H9 (cell line): Measurements from ENCODE around the gene SCFD2. TPM values are rescaled to one million over a fixed set of nuclear protein-coding genes. Genes with fewer than 3 reads are reported as not detected.

Experiments used
- DNase-seq: peaks from one replicate; pipeline ENCODE4 v3.0.0-alpha.2; 2017
- H2AFZ ChIP-seq: one replicate; pipeline ENCODE4 v1.6.1; 2013; ENCODE audit warnings: mild to moderate bottlenecking, low read length, control low read depth, moderate library complexity
- H2AK5ac ChIP-seq: 2 replicates; pipeline ENCODE4 v1.6.1; 2013; ENCODE audit warnings: low read length, control low read depth, mixed read lengths; ENCODE audit not compliant: insufficient read length
- H2BK120ac ChIP-seq: one replicate; pipeline ENCODE4 v1.6.1; 2013; ENCODE audit warnings: low read depth, mild to moderate bottlenecking, low read length, control low read depth, inconsistent platforms; ENCODE audit not compliant: poor library complexity, severe bottlenecking
- H2BK12ac ChIP-seq: 2 replicates; pipeline ENCODE4 v1.6.1; 2013; ENCODE audit warnings: low read length, control low read depth, mixed read lengths, low read depth; ENCODE audit not compliant: insufficient read length
- H2BK15ac ChIP-seq: 2 replicates; pipeline ENCODE4 v1.6.1; 2013; ENCODE audit warnings: low read depth, low read length, control low read depth
- H2BK20ac ChIP-seq: one replicate; pipeline ENCODE4 v1.6.1; 2013; ENCODE audit warnings: low read depth, mild to moderate bottlenecking, low read length, control low read depth, inconsistent platforms; ENCODE audit not compliant: poor library complexity, severe bottlenecking
- H2BK5ac ChIP-seq: 2 replicates; pipeline ENCODE4 v1.6.1; 2013; ENCODE audit warnings: low read length, control low read depth, mixed read lengths; ENCODE audit not compliant: insufficient read length
- H3K14ac ChIP-seq: 2 replicates; pipeline ENCODE4 v1.6.1; 2013; ENCODE audit warnings: low read length, control low read depth; ENCODE audit not compliant: insufficient read depth
- H3K18ac ChIP-seq: 2 replicates; pipeline ENCODE4 v1.6.1; 2013; ENCODE audit warnings: low read depth, mild to moderate bottlenecking, mixed read lengths, low read length, control low read depth; ENCODE audit not compliant: insufficient read length
- H3K23ac ChIP-seq: 2 replicates; pipeline ENCODE4 v1.6.1; 2013; ENCODE audit warnings: low read length, control low read depth, mixed read lengths, low read depth; ENCODE audit not compliant: insufficient read length
- H3K23me2 ChIP-seq: 2 replicates; pipeline ENCODE4 v1.6.1; 2013; ENCODE audit warnings: low read depth, mild to moderate bottlenecking, mixed read lengths, low read length, control low read depth; ENCODE audit not compliant: insufficient read length, poor library complexity, severe bottlenecking
- H3K27ac ChIP-seq: 2 replicates; pipeline ENCODE4 v1.5.1; 2013; ENCODE audit warnings: low read length, control low read depth, mixed read lengths, low read depth; ENCODE audit not compliant: insufficient read length
- H3K27me3 ChIP-seq: 2 replicates; pipeline ENCODE4 v1.6.1; 2013; ENCODE audit warnings: low read length, control low read depth, inconsistent platforms; ENCODE audit not compliant: insufficient read depth
- H3K4ac ChIP-seq: 2 replicates; pipeline ENCODE4 v1.6.1; 2013; ENCODE audit warnings: low read depth, mild to moderate bottlenecking, control low read depth, inconsistent platforms, low read length, moderate library complexity
- H3K4me1 ChIP-seq: 2 replicates; pipeline ENCODE4 v1.6.1; 2013; ENCODE audit warnings: low read length, control low read depth, inconsistent platforms; ENCODE audit not compliant: insufficient read depth
- H3K4me2 ChIP-seq: 2 replicates; pipeline ENCODE4 v1.6.1; 2013; ENCODE audit warnings: low read length, control low read depth, mixed read lengths; ENCODE audit not compliant: insufficient read length, insufficient read depth
- H3K56ac ChIP-seq: 2 replicates; pipeline ENCODE4 v1.6.1; 2013; ENCODE audit warnings: low read depth, mild to moderate bottlenecking, mixed read lengths, low read length, control low read depth; ENCODE audit not compliant: insufficient read length
- H3K79me1 ChIP-seq: 2 replicates; pipeline ENCODE4 v1.6.1; 2013; ENCODE audit warnings: low read depth, mild to moderate bottlenecking, moderate library complexity, low read length, control low read depth, inconsistent platforms; ENCODE audit not compliant: insufficient read depth, poor library complexity, severe bottlenecking
- H3K79me2 ChIP-seq: 2 replicates; pipeline ENCODE4 v1.6.1; 2013; ENCODE audit warnings: low read length, control low read depth, inconsistent platforms; ENCODE audit not compliant: insufficient read depth
- H3K9ac ChIP-seq: 2 replicates; pipeline ENCODE4 v1.6.1; 2013; ENCODE audit warnings: low read length, control low read depth, mixed read lengths; ENCODE audit not compliant: insufficient read length; ENCODE audit errors: extremely low read depth
- H3K9me3 ChIP-seq: one replicate; pipeline ENCODE4 v1.6.1; 2013; ENCODE audit warnings: low read depth, low read length, inconsistent platforms; ENCODE audit not compliant: control insufficient read depth
- H3T11ph ChIP-seq: one replicate; pipeline ENCODE4 v1.6.1; 2013; ENCODE audit warnings: mild to moderate bottlenecking, low read length, control low read depth, inconsistent platforms
- H4K20me1 ChIP-seq: one replicate; pipeline ENCODE4 v1.6.1; 2013; ENCODE audit not compliant: control insufficient read depth, insufficient read length, insufficient read depth
- H4K5ac ChIP-seq: 2 replicates; pipeline ENCODE4 v1.6.1; 2013; ENCODE audit warnings: low read depth, mild to moderate bottlenecking, mixed read lengths, low read length, control low read depth; ENCODE audit not compliant: insufficient read length
- H4K8ac ChIP-seq: replicated peaks from 2 replicates; pipeline ENCODE4 v1.6.1; 2013; ENCODE audit warnings: low read length, control low read depth, mixed read lengths, low read depth; ENCODE audit not compliant: insufficient read length
- H4K91ac ChIP-seq: 2 replicates; pipeline ENCODE4 v1.6.1; 2013; ENCODE audit warnings: low read depth, mild to moderate bottlenecking, moderate library complexity, mixed read lengths, low read length, control low read depth; ENCODE audit not compliant: insufficient read length
- H3K27ac Mint-ChIP-seq, 3 experiments: 2 replicates in 2 of 3; 3 replicates in 1 of 3; pipeline ENCODE4 v1.8.0; 2020 to 2021; ENCODE audit warnings: mixed read lengths in 3 of 3, mild to moderate bottlenecking in 1 of 3, moderate library complexity in 1 of 3
- H3K27me3 Mint-ChIP-seq: 2 replicates; pipeline ENCODE4 v1.8.0; 2021; ENCODE audit warnings: low read depth, mild to moderate bottlenecking, moderate library complexity, mixed read lengths
- H3K36me3 Mint-ChIP-seq, 3 experiments: 2 replicates in 2 of 3; 3 replicates in 1 of 3; pipeline ENCODE4 v1.8.0; 2020 to 2021; ENCODE audit warnings: low read depth in 3 of 3, mixed read lengths in 3 of 3; ENCODE audit not compliant: insufficient read depth in 1 of 3
- H3K4me1 Mint-ChIP-seq, 2 experiments: 2 replicates each; pipeline ENCODE4 v1.8.0; 2020; ENCODE audit warnings: mixed read lengths in 2 of 2
- H3K4me3 Mint-ChIP-seq, 2 experiments: 2 replicates in 1 of 2; 3 replicates in 1 of 2; pipeline ENCODE4 v1.8.0; 2020 to 2021; ENCODE audit warnings: mild to moderate bottlenecking in 2 of 2, mixed read lengths in 2 of 2, moderate library complexity in 1 of 2
- H3K9me3 Mint-ChIP-seq, 2 experiments: 2 replicates in 1 of 2; 3 replicates in 1 of 2; pipeline ENCODE4 v1.8.0; 2020; ENCODE audit warnings: mild to moderate bottlenecking in 2 of 2, mixed read lengths in 2 of 2, moderate library complexity in 1 of 2
- total RNA-seq: library from RNA; stranded (reverse); gene quantifications from 2 replicates; pipeline ENCODE4 v1.2.1, GENCODE V29; 2021
- TF ChIP-seq, protein P1 (sequence below): fragments of 200-600 bp; sonication (generic); conservative IDR thresholded peaks from 3 replicates; pipeline ENCODE4 v1.8.0; 2021; ENCODE audit warnings: antibody characterized with exemption, mild to moderate bottlenecking

SCFD2 gene
- total RNA-seq, 1 experiment from 2014 or later: 10.1 TPM

DNA sequence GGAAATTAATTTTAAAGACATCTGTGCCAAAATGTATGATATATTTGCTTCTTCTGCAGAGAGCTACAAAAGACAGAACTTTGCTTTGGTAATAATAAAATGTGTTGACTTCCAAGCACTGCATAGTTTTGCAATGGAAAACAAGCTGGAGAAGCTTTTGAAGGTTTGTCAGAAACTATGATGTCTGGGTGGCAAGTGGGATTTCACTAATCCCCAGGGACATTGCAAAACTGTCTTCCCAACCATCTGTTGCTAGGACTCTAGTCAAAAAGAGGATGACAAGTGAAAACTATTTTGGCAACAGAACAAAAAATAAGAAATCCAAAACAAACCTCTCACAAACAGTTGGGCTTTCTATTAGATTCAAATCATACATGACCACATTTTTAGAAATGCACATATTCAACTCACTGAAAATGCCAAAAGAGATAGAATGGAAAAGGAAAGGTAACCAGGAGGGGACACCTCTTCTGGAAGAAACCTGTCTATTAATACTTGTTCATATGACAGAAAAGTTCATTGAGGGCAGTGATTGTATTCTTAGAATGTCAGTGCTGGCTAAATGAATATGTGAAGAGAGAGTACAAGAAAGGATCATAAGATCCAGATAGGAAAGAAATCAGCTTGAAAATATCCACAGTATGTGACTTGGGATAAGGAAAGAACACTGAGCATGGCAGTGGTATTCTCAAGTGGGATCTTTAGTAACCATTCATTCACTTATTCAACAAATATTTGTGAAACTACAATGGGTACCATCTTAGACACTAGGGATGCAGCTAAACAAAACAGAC, 275.7 kb downstream of the SCFD2 start:
- Histone ChIP-seq H3K4me2 (no peak overlapping the region), H4K8ac (no peak overlapping the region), H3K14ac (no peak overlapping the region), H3K23ac (no peak overlapping the region), H2BK5ac (no peak overlapping the region), H4K20me1 (no peaks in the 10 kb centered on the region), H2BK20ac (no peak overlapping the region), H2BK120ac (no peak overlapping the region), H3K27ac (no peak overlapping the region), H4K91ac (no peak overlapping the region), H2BK15ac (no peak overlapping the region), H3K4me1 (no peaks in the 10 kb centered on the region), H3K56ac (no peak overlapping the region), H3K23me2 (no peaks in the 10 kb centered on the region), H2BK12ac (no peak overlapping the region), H2AK5ac (no peak overlapping the region), H3K79me1 (no peaks in the 10 kb centered on the region), H3K18ac (no peak overlapping the region), H4K5ac (no peak overlapping the region), H3K79me2 (no peaks in the 10 kb centered on the region), H3K9me3 (no peaks in the 10 kb centered on the region), H2AFZ (no peak overlapping the region), H3K9ac (no peak overlapping the region), H3T11ph (no peak overlapping the region), H3K27me3 (no peaks in the 10 kb centered on the region), H3K4ac (no peak overlapping the region)
- H3K4me3 Mint-ChIP-seq: no peak overlapping the region
- no peak overlapping the region for H3K27ac Mint-ChIP-seq
- H3K9me3 Mint-ChIP-seq: peaks cover 7 to 10% of the 10 kb centered on the region in 2 experiments; a peak in 4 of 5 replicates
- no peak for DNase-seq
- no peaks in the 10 kb centered on the region for H3K27me3 Mint-ChIP-seq
- TF ChIP-seq, protein P1, sequence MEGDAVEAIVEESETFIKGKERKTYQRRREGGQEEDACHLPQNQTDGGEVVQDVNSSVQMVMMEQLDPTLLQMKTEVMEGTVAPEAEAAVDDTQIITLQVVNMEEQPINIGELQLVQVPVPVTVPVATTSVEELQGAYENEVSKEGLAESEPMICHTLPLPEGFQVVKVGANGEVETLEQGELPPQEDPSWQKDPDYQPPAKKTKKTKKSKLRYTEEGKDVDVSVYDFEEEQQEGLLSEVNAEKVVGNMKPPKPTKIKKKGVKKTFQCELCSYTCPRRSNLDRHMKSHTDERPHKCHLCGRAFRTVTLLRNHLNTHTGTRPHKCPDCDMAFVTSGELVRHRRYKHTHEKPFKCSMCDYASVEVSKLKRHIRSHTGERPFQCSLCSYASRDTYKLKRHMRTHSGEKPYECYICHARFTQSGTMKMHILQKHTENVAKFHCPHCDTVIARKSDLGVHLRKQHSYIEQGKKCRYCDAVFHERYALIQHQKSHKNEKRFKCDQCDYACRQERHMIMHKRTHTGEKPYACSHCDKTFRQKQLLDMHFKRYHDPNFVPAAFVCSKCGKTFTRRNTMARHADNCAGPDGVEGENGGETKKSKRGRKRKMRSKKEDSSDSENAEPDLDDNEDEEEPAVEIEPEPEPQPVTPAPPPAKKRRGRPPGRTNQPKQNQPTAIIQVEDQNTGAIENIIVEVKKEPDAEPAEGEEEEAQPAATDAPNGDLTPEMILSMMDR: no peak
- no peaks in the 10 kb centered on the region for H3K4me1 Mint-ChIP-seq
- peaks cover 0 to 5% (median 0%) of the 10 kb centered on the region in 3 experiments; a peak in 2 of 7 replicates for H3K36me3 Mint-ChIP-seq
